GM19395 (cell line): ENCODE measurements around the gene NSD1.

ENCODE experiments used
- ATAC-seq: cut with Tn5 transposase; IDR thresholded peaks from one replicate; pipeline ENCODE4 v1.9.1; 2021; ENCODE audit warnings: mild to moderate bottlenecking, moderate library complexity; ENCODE audit not compliant: unreplicated experiment

The NSD1 gene

GRCh38 chr5:177097016-177097985 lies 36.3 kb upstream of the NSD1 start:
- ATAC-seq = no peak

DNA sequence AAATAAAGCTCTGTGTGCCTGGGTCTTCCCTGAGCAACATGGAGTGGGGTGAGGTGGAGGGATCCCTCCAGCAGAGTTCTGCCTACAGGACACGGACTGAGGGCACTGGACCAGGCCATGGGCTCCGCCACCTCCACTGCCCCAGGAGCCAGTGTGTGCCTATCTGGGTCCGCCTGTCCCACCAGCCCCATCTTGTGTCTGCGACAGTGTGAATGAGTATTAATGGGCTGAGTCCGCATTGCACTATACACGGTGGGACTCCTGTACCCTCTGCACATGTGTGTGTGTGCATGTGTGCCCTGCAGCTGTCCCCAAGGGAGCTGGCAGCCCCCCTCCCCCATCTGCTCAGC lies 35.5 kb upstream of the NSD1 start:
- ATAC-seq = no peak

DNA sequence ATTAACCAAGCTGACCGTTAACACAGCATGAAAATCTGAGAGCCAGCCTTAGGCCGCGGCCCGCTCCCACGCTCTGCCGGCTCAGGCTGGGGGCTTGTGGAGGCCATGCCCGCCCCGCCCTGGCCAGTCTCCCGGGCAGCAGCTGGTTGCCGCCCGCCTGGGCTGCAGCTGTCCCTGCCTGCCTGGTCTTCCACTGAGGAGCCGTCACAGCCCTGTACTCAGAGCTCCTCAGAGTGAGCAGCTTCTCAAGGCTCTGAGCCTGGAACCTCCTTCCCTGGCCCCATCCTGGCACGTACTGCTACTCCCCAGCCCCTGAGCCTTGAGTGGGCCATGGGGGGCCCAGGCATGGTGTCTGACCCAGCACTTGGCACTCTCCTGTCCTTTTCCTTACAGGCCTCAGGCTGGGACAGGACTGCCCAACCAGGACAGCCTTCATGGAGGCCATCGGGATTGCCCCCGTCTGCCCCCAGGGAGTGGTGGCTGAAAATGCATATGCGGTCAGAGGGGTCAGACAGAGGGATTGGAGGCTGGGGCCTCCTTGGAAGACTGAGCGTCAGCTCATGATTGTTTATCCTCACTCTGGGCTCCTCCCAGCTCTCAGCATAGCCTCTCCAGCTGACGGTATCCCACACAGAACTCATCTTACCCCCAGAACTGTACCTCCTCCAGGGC lies 35.0 kb upstream of the NSD1 start:
- ATAC-seq = no peak

DNA sequence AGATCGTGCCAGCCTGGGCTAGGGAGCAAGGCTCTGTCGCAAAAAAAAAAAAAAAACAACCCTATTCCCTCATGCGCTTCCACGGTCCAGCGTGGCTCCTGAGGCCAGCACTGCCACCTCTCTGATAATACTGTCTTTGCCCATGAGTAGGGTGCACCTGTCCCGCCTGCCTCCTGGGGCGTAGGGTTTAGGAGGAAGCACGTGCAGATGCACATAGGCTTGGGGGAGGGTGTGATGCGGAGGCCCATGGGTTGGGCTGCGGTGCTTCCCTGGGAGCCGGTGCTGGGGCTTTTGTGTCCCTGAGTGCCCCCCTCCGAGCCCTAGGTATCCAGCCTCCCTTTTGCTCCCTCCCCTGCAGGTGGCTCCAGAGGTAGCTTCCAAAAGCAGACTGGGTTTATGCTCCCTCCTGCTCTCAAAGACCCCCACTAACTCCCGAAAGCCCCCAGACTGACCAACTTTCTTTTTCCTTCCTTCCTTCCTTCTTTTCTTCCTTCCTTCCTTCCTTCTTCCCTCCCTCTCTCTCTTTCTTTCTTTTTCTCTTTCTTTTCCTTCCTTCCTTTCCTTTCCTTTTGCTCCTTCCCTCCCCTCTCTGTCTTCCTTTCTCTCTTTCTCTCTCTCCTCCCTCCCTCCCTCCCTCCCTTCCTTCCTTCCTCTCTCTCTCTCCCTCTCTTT lies 34.0 kb upstream of the NSD1 start:
- ATAC-seq = no peak

GRCh38 chr5:177100714-177101121 lies 32.9 kb upstream of the NSD1 start:
- no peak for ATAC-seq

DNA sequence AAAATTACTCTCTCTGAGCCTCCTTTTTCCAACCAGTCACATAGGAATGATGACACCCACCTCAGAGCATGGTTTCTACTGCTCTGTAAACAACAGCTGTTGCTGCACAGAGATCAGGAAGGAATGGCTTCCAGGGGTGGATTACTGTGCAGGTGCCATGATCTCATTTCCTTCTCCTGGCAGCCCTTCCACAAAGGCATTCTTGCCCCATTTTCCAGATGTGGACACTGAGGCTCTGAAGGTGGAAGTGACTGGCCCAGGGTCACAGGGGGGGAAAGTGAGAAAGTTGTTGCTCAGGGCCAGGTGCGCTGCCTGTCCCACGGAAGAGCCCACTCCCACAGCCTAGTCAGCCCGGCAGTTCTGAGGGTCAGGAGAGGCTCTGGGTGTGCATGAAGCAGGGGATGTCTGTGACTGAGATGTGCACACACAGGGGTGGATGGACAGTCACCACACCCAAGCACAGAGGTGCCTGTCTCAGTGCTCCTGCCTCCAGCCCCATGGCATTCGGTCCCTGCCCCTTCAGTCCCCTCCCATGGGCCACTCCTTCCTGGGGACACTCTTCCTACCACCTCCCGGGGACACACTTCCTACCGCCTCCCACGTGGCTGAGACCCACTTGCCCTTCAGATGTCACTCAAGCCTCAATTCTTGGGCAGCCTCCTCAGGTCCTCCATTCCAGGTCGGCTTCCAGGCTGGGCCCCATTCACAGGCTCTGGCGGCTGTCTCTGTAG lies 29.9 kb upstream of the NSD1 start:
- no peak for ATAC-seq

DNA sequence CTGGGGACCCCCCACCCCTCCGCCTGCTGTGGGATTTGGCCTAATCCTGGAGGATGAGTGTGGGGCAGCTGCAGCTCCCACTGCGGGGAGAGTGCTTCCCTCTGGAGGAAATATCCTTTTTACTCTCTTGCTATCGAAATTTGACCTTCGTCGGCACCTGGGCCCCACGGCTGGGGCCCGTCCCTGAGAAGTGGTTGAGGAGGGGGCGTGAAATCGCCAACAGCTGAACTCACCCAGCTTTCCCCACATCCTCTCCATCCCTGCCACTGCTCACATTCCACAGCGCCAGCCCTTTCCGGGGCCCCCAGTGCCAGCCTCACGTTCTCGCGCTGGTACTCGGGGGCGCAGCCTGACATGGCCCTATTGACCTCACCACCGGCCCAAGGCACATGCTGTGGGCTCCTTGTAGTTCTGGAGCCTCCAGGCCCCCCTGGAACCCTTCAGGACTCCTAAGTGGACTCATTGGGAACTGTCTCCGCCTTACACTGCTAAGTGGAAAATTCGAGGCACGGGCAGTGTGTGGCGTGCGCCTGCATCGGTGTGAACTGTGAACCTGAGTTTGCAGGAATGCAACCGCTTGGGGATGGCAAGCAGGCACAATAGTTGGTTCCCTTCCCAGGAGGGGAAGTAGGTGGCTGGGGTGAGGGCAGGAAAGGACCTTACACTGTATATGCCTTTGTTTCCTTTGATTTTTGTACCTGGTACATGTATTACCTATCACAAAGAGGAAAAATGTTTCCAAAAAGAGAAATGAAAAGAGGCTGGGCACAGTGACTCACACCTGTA lies 27.7 kb upstream of the NSD1 start:
- no peak for ATAC-seq

- ATAC-seq = no peak
Measured at GRCh38 chr5:177107159-177107558, 26.4 kb upstream of the NSD1 start.

DNA sequence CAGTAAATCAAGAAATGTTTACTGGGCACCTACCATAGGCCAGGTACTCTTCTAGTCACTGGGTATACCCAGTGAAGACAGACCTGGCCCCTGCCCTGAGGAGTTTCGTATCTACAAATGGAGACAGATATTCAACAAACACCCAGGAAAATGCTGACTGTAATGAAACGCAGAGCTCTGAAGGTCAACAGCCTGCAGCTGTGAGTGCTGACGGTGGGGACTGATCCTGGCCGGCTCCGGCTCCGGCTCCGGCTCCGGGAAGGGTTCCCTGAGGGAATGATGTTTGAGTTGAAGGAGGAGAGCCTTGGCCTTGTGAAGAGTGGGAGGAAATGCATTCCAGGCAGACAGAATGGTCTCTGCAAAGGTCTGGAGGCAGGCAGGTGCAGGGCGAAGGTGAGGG lies 23.8 kb upstream of the NSD1 start:
- ATAC-seq = no peak

DNA sequence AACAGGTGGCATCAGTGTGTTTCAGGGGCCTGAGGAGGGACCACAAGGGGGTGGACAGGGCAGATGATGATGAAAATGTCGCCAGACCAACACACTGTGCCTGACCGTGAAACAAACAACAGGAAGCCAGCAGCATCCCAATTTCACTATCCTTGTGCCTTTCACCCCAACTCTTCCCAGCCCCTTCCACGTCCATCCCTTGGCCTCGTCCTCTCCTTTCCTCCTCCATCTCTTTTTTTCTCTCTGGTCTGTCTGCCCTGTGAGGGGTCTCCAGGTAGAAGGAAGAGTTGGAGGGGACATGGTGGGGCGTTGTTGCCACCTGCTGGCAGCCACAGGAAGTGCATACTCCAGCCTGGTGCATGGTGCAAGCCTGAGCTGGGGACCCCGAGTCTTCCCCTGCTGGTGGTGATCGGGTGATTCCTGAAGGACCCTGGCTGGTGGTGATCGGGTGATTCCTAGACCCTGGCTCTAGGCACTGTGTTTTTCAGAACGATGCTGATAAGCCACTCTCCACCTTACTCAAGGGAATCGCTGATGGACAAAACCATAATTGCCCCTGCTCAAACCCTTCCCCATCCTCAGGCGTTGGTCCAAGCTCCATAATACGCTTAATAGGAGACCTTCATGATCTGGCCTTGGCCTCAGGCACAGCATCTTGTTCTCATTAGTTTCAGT lies 21.7 kb upstream of the NSD1 start:
- peak; percentile 59 for ATAC-seq

DNA sequence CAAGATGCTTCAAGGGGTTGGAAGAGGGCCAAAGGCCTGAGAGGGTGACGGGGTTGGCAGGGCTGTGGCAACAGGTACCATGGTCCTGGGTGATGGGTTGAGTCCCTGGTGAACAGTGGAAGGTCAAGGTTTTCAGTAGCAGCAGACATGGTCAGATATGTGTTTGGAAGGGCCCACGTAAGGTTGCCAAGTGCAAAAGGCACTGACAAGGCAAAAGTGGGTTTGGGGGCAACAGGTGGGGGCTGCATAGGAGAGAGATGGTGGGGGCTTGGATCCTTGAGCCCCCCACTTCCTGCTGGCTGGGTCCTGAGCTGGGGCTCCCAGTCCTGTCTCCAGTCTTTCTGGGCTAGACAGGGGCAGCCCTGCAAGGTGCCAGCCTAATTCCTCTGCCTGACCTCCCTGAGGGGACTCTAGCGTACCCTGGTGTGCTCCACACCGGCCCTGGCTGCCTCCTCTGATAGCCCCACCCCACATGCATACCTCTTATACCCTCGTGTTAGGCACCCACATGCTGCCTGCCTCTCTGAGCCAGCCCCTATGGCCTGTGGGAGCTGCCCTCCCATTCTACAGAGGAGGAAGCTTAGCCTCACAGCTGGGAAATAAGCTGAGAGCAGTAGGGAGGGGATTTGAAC lies 20.9 kb upstream of the NSD1 start:
- no peak for ATAC-seq

GRCh38 chr5:177113566-177114424 lies 19.8 kb upstream of the NSD1 start:
- ATAC-seq = peak; percentile 57

DNA sequence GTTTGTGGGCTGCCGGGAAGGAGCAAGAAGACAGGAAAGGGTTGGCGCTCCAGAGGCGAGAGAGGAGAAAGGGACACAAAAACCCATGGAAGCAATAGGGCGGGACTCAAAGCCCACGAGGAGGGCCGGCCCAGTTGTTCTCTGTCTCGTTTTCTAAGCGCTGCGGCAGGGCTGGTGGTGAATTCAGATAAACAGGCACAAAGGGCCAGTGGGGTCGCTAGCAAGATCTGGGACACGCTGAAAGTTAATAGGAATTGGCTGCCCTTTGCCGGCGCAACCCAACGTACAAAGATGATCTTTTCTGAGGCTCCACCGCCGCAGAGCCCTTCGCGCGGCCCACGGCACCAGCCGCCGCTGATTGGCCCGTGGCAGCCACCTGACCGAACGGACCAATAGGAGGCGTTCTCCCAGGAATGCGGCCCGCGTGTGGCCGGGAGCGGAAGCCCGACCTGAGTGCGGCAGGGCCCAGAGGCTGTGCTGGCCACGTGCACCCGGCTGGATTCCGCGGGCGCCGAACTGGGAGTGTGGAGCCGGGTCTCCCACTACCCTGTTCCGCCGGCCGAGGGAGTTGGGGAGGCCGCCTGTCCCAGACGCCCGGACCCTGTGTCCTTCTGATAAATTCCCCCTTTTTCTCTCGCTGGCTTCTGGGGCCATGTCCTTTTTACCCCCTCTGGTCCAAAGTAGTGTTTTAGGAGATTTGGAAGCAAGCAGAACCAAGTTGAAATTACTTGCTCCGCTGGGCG lies 16.8 kb upstream of the NSD1 start:
- ATAC-seq = peak; percentile 63

DNA sequence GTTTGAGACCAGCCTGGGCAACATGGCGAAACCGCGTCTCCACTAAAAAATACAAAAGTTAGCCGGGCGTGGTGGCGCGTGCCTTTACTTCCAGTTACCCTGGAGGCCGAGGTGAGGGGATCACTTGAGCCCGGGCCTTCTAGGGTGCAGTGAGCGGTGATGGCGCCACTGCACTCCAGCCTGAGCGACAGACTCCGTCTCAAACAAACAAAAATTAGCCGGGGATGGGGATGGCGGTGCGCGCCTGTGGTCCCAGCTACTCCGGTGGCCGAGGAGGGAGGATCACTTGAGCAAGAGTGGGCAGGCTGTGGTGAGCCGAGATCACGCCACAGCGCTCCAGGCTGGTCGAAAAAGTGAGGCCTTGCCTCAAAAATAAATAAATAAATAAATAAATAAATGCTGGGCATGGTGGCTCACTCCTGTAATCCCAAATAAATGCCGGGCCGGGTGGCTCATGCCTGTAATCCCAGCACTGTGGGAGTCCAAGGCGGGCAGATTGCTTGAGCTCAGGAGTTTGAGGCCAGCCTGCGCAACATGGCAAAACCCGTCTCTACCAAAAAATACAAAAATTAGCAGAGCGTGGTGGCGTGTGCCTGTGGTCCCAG lies 16.0 kb upstream of the NSD1 start:
- ATAC-seq = no peak

- no peak for ATAC-seq
Measured at GRCh38 chr5:177122566-177122965, 11.0 kb upstream of the NSD1 start.

DNA sequence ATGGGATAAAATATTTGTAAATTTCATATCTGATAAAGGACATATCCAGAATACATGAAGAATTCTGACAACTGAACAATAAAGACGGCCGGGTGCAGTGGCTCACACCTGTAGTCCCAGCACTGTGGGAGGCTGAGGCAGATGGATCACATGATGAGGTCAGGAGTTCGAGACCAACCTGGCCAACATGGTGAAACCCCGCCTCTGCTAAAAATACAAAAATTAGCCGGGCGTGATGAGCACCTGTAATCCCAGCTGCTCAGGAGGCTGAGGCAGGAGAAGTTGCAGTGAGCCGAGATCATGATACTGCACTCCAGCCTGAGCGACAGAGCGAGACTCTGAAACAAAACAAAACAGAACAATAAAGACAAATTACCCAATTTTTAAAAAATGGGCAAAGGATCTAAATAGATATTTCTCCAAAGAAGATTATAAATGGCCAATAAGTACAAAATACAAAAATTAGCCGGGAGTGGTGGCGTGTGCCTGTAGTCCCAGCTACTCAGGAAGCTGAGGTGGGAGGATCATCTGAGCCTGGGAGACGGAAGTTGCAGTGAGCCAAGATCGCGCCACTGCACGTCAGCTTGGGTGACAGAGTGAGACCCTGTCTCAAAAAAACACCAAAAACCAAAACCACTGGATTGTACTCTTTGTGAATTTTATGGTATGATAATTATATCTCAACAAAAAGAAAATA lies 9.6 kb upstream of the NSD1 start:
- peak; percentile 47 for ATAC-seq
